Activated T-helper 1 cell treated with anti-CD3 and anti-CD28 coated beads, Interleukin-12 subunit alpha, Interleukin-12 subunit beta, Interleukin-2, Interleukin-4 antibody, amounts not matched to agents 30 ng/mL and 10 ng/mL and 1 ng/mL, durations not matched to agents 14 hours and 24 hours and 36 hours (primary cell): Measurements from ENCODE around the gene CHAF1A. TPM values are rescaled to one million over a fixed set of nuclear protein-coding genes. Genes with fewer than 3 reads are reported as not detected.
A peak's percentile ranks its signal among the peaks of the same experiment; 100 is the strongest.

Experiments
- DNase-seq: peaks from one replicate; pipeline ENCODE4 v3.0.0; 2021; ENCODE audit warnings: low spot score
- H3K27ac Mint-ChIP-seq: one replicate; pipeline ENCODE4 v1.8.0; 2021; ENCODE audit warnings: mild to moderate bottlenecking, mixed read lengths
- H3K27me3 Mint-ChIP-seq: one replicate; pipeline ENCODE4 v1.8.0; 2022; ENCODE audit warnings: mild to moderate bottlenecking, moderate library complexity, mixed read lengths; ENCODE audit not compliant: insufficient read depth
- H3K36me3 Mint-ChIP-seq: one replicate; pipeline ENCODE4 v1.8.0; 2021; ENCODE audit warnings: low read depth, mixed read lengths
- H3K4me1 Mint-ChIP-seq: one replicate; pipeline ENCODE4 v1.8.0; 2021; ENCODE audit warnings: low read depth, mixed read lengths
- H3K4me3 Mint-ChIP-seq: one replicate; pipeline ENCODE4 v1.8.0; 2021; ENCODE audit warnings: mild to moderate bottlenecking, moderate library complexity, mixed read lengths
- H3K9me3 Mint-ChIP-seq: one replicate; pipeline ENCODE4 v1.8.0; 2021; ENCODE audit warnings: mixed read lengths
- intact Hi-C: fragments of 100-400 bp; cut with micrococcal nuclease; formaldehyde crosslinking; loops from one replicate; pipeline ENCODE4 v1.15.1; 2024
- total RNA-seq: library from RNA; stranded (reverse); gene quantifications from 2 replicates; pipeline ENCODE4 v1.2.3, GENCODE V29; 2022

The CHAF1A gene, protein sequence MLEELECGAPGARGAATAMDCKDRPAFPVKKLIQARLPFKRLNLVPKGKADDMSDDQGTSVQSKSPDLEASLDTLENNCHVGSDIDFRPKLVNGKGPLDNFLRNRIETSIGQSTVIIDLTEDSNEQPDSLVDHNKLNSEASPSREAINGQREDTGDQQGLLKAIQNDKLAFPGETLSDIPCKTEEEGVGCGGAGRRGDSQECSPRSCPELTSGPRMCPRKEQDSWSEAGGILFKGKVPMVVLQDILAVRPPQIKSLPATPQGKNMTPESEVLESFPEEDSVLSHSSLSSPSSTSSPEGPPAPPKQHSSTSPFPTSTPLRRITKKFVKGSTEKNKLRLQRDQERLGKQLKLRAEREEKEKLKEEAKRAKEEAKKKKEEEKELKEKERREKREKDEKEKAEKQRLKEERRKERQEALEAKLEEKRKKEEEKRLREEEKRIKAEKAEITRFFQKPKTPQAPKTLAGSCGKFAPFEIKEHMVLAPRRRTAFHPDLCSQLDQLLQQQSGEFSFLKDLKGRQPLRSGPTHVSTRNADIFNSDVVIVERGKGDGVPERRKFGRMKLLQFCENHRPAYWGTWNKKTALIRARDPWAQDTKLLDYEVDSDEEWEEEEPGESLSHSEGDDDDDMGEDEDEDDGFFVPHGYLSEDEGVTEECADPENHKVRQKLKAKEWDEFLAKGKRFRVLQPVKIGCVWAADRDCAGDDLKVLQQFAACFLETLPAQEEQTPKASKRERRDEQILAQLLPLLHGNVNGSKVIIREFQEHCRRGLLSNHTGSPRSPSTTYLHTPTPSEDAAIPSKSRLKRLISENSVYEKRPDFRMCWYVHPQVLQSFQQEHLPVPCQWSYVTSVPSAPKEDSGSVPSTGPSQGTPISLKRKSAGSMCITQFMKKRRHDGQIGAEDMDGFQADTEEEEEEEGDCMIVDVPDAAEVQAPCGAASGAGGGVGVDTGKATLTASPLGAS
- total RNA-seq: 106 and 107 TPM in 2 replicates

DNA sequence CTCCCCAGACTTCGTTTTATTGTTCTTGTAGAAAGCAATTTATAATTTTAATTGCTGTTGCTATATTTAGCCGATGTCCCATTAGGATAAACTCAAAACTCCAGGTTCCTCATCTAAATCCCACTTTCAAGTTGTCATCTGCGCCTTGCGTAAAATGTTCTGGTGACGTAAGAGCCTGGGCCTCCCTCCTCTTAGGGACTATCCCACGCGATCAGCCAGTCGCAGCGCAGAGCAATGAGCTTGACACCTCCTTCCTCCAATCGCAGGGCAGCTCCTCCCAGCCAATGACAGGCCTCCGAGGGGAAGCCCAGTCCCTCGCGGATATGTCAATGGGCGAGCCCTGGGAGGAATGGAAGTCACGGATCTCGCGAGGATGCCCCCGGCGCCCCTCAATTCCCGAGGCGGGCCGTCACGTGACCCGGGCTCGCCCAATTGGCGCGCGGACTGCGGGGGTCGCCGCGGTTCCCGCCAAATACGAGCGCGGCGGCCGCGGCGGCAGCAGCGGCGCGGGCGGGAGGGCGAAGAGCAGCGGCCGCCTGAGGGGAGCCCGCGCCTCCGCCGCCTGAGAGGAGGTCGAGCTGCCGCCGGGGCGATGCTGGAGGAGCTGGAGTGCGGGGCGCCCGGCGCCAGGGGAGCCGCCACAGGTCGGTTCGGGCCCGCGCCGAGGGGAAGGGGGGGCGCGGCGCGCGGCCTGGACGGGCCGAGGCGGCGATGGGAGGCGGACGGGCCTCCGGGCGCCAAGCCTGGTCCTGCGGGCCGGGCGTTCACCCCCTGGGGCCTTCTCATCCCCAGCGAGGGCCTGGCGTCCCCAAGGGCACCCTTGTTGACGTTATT is at the start of gene CHAF1A:
Gene CHAF1A, plus strand, starts transcription at position 470 of the 834 bp plus-strand sequence. Its CDS starts 123 bp downstream, at position 593.
- no peaks in the 10 kb centered on the region for H3K9me3 Mint-ChIP-seq
- DNase-seq: peak; percentile 99
- H3K4me1 Mint-ChIP-seq: peaks cover 67% of the 10 kb centered on the region
- peaks cover 3% of the 10 kb centered on the region for H3K27me3 Mint-ChIP-seq
- peak within 1 kb of the TSS; percentile 94 for H3K27ac Mint-ChIP-seq
- H3K36me3 Mint-ChIP-seq: peaks cover 22% of the 10 kb centered on the region
- H3K4me3 Mint-ChIP-seq: peak within 1 kb of the TSS; percentile 96
- intact Hi-C loops: loop anchor here (1.0 to 10.0 kb wide), 8 partner anchors 55 to 1218 kb away; partner anchors contain the start of genes FZR1, HDGFL2, NCLN and TNFAIP8L1

DNA sequence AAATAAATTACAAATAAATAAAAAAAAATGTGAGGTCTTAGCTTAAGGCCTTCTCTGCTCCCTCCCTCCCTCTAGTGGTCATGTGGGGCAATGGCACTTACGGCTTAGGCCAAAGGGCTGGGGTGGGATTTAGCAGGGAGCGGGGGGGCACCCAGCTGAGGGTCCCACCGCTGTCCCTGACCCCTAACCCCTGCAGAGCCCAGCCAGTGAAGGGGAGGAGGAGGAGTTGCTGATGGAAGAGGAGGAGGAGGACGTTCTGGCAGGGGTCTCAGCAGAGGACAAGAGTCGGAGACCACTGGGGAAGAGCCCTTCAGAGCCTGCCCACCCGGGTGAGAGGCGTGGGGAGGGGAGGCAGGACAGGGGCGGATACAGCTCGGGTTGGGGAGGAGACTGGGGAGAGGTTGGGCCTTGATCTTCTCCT is 49.7 kb upstream of the CHAF1A start:
- no peaks in the 10 kb centered on the region for H3K27me3 Mint-ChIP-seq
- no peak overlapping the region for H3K4me3 Mint-ChIP-seq
- no peak overlapping the region for H3K27ac Mint-ChIP-seq
- peaks cover 6% of the 10 kb centered on the region for H3K36me3 Mint-ChIP-seq
- intact Hi-C loops: loop anchor here (1.0 kb wide), 2 partner anchors 10 to 85 kb away; no protein-coding TSS in a partner anchor
- no peaks in the 10 kb centered on the region for H3K9me3 Mint-ChIP-seq
- DNase-seq: no peak
- no peaks in the 10 kb centered on the region for H3K4me1 Mint-ChIP-seq

DNA sequence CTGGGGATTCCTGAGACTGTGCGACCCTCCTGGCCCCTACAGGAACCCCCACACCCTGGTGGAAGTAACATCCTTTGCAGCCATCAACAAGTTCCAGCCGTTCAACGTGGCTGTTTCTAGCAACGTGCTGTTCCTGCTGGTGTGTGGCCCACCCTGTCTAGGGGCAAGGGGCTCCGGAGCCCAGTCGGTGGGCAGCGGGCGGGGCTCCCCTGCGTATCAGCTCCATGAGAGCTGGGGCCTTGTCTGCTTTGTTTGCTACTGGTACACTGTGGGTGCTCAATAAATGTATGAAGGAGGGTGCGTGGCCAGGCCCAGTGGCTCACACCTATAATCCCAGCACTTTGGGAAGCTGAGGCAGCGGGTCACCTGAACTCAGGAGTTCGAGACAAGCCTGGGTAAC is 48.2 kb upstream of the CHAF1A start:
- DNase-seq: no peak
- intact Hi-C loops: no loop called here
- Mint-ChIP-seq H3K4me1 (no peaks in the 10 kb centered on the region), H3K9me3 (no peaks in the 10 kb centered on the region), H3K36me3 (peaks cover 8% of the 10 kb centered on the region), H3K4me3 (no peak overlapping the region), H3K27me3 (no peaks in the 10 kb centered on the region), H3K27ac (no peak overlapping the region)

DNA sequence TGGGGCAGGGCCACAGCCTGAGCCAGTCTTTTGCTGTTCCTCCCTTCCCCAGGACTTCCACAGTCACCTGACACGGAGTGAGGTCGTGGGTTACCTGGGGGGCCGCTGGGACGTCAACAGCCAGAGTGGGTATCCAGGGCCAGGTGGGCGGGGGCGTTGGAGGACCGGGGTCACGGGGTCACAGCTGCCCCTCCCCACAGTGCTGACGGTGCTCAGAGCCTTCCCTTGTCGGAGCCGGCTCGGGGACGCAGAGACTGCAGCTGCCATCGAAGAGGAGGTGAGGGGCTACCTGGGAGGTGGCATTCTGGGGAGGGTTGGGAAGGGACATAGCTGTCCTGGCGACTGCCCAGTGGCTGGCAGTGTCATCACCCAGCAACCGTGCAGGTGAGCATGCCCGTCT is 47.5 kb upstream of the CHAF1A start:
- Mint-ChIP-seq H3K9me3 (no peaks in the 10 kb centered on the region), H3K27me3 (no peaks in the 10 kb centered on the region), H3K36me3 (peaks cover 6% of the 10 kb centered on the region), H3K4me3 (no peak overlapping the region), H3K4me1 (no peaks in the 10 kb centered on the region), H3K27ac (no peak overlapping the region)
- no peak for DNase-seq
- intact Hi-C loops: no loop called here

DNA sequence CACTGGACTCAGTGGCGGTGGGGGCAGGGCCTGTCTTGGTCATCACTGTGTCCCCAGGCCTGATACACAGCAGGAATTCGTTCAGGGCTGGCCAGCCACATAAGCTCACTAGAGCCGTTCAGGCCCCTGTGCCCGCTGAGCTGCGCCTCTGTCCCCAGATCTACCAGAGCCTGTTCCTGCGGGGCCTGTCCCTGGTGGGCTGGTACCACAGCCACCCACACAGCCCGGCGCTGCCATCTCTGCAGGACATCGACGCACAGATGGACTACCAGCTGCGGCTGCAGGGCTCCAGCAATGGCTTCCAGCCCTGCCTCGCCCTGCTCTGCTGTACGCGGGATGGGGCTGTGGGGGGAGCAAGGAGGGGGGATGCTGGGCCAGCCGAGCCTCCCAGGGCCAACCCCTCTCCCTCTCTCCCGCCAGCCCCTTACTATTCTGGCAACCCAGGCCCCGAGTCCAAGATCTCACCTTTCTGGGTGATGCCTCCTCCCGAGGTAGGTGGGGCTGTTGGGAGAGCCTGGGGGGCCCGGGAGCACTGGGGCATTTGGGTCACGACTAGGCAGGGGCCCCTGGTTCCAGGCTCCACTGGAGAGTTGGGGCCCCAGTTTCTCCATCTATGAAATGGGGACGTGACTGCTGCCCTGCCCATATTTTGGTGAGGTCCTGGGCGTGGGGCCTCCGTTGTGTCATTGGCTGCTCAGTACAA is 45.2 kb upstream of the CHAF1A start:
- no peaks in the 10 kb centered on the region for H3K9me3 Mint-ChIP-seq
- peaks cover 9% of the 10 kb centered on the region for H3K36me3 Mint-ChIP-seq
- intact Hi-C loops: no loop called here
- no peak overlapping the region for H3K27ac Mint-ChIP-seq
- H3K4me1 Mint-ChIP-seq: no peaks in the 10 kb centered on the region
- H3K4me3 Mint-ChIP-seq: no peak overlapping the region
- H3K27me3 Mint-ChIP-seq: no peaks in the 10 kb centered on the region
- DNase-seq: no peak

DNA sequence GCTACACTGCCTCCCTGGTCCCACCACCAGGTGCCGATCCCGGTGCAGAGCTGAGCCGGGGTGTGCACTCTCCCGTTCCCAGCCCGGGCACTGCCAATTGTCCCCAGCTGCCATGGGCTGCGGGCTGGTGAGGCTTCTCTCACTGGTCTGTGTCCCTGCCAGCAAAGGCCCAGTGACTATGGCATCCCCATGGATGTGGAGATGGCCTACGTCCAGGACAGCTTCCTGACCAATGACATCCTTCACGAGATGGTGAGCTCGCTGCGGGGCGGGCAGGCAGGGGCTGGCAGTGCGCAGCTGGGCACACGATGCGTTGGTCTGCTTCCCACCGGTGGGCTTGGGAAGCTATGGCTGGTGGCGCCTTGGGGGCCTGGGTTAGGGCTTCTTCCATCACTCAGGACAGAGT is 44.5 kb upstream of the CHAF1A start:
- H3K27ac Mint-ChIP-seq: no peak overlapping the region

DNA sequence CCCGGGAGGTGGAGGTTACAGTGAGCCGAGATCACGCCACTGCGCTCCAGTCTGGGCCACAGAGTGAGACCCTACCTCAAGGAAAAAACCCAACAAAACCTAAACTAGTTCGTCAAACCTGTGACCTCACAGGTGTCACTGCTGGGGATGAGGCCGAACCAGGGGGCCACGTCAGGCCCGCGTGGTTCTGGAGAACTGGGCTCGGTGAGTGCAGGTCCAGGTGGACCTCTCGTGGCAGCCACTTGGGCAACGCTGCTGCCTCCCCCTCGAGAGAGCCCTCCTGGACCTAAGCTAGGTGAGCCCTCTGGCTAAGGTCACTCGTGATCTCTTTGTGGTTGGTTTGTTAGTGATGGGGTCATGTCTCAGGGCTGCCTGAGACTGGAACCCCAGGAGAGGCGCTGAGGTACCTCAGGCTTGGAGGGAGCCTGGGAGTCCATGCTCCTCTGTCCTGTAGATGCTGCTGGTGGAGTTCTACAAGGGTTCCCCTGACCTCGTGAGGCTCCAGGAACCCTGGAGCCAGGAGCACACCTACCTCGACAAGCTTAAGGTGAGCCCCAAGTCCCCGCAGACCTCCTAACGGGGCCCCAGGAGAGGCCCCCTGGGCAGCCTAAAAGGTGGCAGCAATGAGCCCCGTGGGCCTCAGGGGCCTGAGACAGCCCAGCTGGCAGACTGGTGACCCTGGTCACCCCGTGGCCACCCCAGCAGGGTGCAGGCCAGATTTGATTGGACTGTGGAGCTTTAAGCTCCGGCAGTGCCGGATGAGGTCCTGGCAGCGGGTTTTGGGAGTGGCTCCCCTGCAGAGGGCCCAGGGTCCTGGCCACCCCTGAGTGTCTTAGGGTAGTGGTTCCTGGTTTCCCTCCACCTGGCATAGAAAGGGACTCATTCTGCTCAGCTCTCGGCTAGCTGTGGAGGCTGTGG is 43.5 kb upstream of the CHAF1A start:
- H3K27ac Mint-ChIP-seq: no peak overlapping the region
- no peaks in the 10 kb centered on the region for H3K27me3 Mint-ChIP-seq
- no peaks in the 10 kb centered on the region for H3K9me3 Mint-ChIP-seq
- DNase-seq: no peak
- H3K4me1 Mint-ChIP-seq: no peaks in the 10 kb centered on the region
- H3K4me3 Mint-ChIP-seq: no peak overlapping the region
- intact Hi-C loops: no loop called here
- peaks cover 12% of the 10 kb centered on the region for H3K36me3 Mint-ChIP-seq

More for the DNA sequence above, 44.5 kb upstream of the CHAF1A start:
- Mint-ChIP-seq H3K27me3 (no peaks in the 10 kb centered on the region), H3K9me3 (no peaks in the 10 kb centered on the region), H3K4me1 (no peaks in the 10 kb centered on the region), H3K36me3 (peaks cover 9% of the 10 kb centered on the region), H3K4me3 (no peak overlapping the region)
- intact Hi-C loops: no loop called here
- no peak for DNase-seq

DNA sequence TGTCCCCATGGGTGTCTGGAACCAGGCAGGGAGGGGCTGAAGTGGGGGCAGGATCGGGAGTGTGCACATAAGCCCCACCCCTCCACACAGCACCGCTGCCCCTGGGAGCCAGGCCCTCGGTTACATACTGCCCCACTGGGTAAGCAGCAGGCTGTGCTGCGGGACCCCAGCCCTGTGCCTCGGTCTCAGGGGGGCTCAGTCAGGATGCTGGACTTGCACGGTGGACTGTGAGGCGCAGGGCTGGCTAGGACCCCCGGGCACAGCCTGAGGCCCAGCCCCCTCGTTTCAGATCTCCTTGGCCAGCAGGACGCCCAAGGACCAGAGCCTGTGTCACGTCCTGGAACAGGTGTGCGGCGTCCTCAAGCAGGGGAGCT is 42.8 kb upstream of the CHAF1A start:
- DNase-seq: no peak
- Mint-ChIP-seq H3K27me3 (no peaks in the 10 kb centered on the region), H3K36me3 (peaks cover 11% of the 10 kb centered on the region), H3K4me1 (no peaks in the 10 kb centered on the region), H3K4me3 (no peak overlapping the region), H3K27ac (no peak overlapping the region), H3K9me3 (no peaks in the 10 kb centered on the region)
- intact Hi-C loops: no loop called here

DNA sequence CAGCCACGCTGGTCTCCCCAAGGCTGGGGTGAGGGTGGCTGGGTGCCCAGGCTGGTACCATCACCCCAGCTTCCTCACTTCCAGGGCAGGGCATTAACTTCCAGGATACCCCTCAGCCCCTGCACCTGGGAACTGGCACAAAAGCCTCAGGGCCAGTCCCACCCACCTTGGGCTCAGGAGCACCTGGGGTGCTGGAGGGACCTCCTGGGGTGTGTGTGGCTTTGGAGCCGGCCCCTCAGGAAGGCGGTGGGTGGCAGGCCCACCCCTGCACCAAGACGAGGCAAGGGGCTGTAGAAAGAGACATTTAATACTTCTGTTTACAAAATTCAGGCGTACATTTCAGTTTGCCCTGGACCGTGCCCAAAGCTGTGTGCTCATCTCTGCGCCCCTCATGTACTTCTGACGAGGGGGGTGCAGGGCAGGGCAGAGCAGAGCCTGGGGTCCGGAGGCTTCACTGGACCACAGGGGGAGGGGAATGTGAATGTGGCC is 42.3 kb upstream of the CHAF1A start:
- intact Hi-C loops: no loop called here
- H3K9me3 Mint-ChIP-seq: no peaks in the 10 kb centered on the region
- DNase-seq: no peak
- peaks cover 9% of the 10 kb centered on the region for H3K36me3 Mint-ChIP-seq
- H3K27ac Mint-ChIP-seq: no peak overlapping the region
- no peak overlapping the region for H3K4me3 Mint-ChIP-seq
- no peaks in the 10 kb centered on the region for H3K4me1 Mint-ChIP-seq
- no peaks in the 10 kb centered on the region for H3K27me3 Mint-ChIP-seq

DNA sequence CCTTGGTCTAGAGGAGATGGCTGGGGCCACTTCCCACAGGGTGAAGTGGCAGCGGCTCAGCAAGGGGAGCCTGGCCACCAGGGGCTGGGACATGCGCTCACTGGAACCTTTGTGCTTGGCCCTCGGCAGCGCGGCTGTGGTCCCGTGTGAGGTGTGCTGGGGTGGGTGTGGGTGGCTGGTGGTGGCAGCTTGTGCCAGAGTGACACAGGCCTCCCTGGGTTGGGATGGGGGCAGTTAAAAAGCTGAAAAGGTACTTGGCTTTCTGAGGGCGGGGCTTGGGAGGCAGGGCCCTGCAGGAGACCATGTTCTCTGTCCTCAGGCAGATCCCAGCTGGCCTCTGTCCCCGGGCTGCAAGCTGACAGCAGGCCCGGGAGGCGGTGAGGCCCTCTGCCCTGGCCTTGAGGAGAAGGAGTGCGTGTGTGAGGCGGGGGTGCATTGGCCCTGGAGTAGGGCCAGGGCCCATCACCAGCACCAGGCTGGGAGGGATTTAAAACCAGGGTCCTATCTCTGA is 41.7 kb upstream of the CHAF1A start:
- no peak overlapping the region for H3K4me3 Mint-ChIP-seq
- no peaks in the 10 kb centered on the region for H3K9me3 Mint-ChIP-seq
- peaks cover 9% of the 10 kb centered on the region for H3K36me3 Mint-ChIP-seq
- intact Hi-C loops: no loop called here
- no peaks in the 10 kb centered on the region for H3K4me1 Mint-ChIP-seq
- no peaks in the 10 kb centered on the region for H3K27me3 Mint-ChIP-seq
- no peak for DNase-seq
- H3K27ac Mint-ChIP-seq: no peak overlapping the region
